Esophagus muscularis mucosa (tissue), 4 donors: Measurements from ENCODE around the gene ZNF587. TPM values are rescaled to one million over a fixed set of nuclear protein-coding genes. Genes with fewer than 3 reads are reported as not detected.
"Not testable (repeated sequence)": the region's sequence is repeated elsewhere in the genome, so short reads cannot be mapped to it uniquely, and the experiment has no call there.

Experiments
- DNase-seq: peaks from one replicate; pipeline ENCODE4 v3.0.0-alpha.2; 2017; ENCODE audit errors: extremely low spot score
- H3K27ac ChIP-seq, 4 donors: fragments of 200-600 bp; sonication (generic); replicated peaks in 1 of 4; 1 replicate in 3 of 4; 2 replicates in 1 of 4; pipeline ENCODE4 v1.5.1; 2016 to 2019; ENCODE audit warnings: mild to moderate bottlenecking in 1 of 4
- H3K27me3 ChIP-seq, 4 donors: fragments of 200-600 bp; sonication (generic); one replicate each; pipeline versions ENCODE4 v1.5.1 to v1.6.0; 2016 to 2019
- H3K36me3 ChIP-seq, 4 donors: fragments of 200-600 bp; sonication (generic); one replicate each; pipeline ENCODE4 v1.5.1; 2016 to 2019
- H3K4me1 ChIP-seq, 4 donors: fragments of 200-600 bp; sonication (generic); one replicate each; pipeline ENCODE4 v1.5.1; 2016 to 2019
- H3K4me3 ChIP-seq, 4 donors: fragments of 200-600 bp; sonication (generic); 1 replicate in 2 of 4; 2 replicates in 2 of 4; pipeline ENCODE4 v1.5.1; 2016 to 2019; ENCODE audit warnings: mild to moderate bottlenecking in 4 of 4, moderate library complexity in 1 of 4
- H3K9me3 ChIP-seq, 4 donors: fragments of 200-600 bp; sonication (generic); 1 replicate in 3 of 4; 2 replicates in 1 of 4; pipeline ENCODE4 v1.5.1; 2016 to 2019
- CTCF ChIP-seq, 3 experiments: fragments of 200-600 bp in 2 of 3; fragments of 450-650 bp in 1 of 3; sonication (generic) in 2 of 3; IDR thresholded peaks; one replicate each; pipeline ENCODE4 v1.5.1; 2017 to 2019; ENCODE audit warnings: antibody characterized with exemption in 3 of 3, mild to moderate bottlenecking in 2 of 3, moderate library complexity in 1 of 3
- EP300 ChIP-seq: sonication (generic); formaldehyde crosslinking; IDR thresholded peaks from one replicate; pipeline ENCODE4 v1.6.1; 2017; ENCODE audit warnings: antibody characterized with exemption
- POLR2A ChIP-seq: fragments of 450-650 bp; IDR thresholded peaks from one replicate; pipeline ENCODE4 v1.6.1; 2017; ENCODE audit warnings: antibody characterized with exemption, moderate library complexity, mild to moderate bottlenecking, low read depth
- POLR2AphosphoS5 ChIP-seq, 2 donors: sonication (generic); formaldehyde crosslinking; IDR thresholded peaks; one replicate each; pipeline ENCODE4 v1.6.1; 2017; ENCODE audit warnings: antibody characterized with exemption in 2 of 2
- WGBS: methylation state at CpG from one replicate; pipeline ENCODE4 v1.1.5; 2018; 5-methylcytosine and 5-hydroxymethylcytosine counted together
- intact Hi-C: fragments of 100-400 bp; cut with DNase I; formaldehyde crosslinking; loops from one replicate; pipeline ENCODE4 v1.15.1; 2023
- total RNA-seq, 4 donors: library from RNA; depleted of rRNA; stranded (reverse); fragments of >200 nt; gene quantifications; one replicate each; pipeline versions ENCODE4 v1.1.0 to v1.2.1, GENCODE V29; 2016

ZNF587 gene
- total RNA-seq, 4 donors from 2014 or later: 10.9 to 27.8 (median 19.8) TPM

GRCh38 chr19:57867868-57868492 lies 18.3 kb downstream of the ZNF587 start:
- 94% methylated on average over 7 of the region's 7 CpGs for WGBS
- no peaks in the 10 kb centered on the region for H3K4me1 ChIP-seq
- no peaks in the 10 kb centered on the region for H3K27me3 ChIP-seq
- intact Hi-C loops: no loop called here
- no peak for TF ChIP-seq CTCF (IDR thresholded peaks at IDR 0.05)
- no peak for TF ChIP-seq POLR2A
- no peak for TF ChIP-seq EP300
- no peak for TF ChIP-seq POLR2AphosphoS5 (IDR thresholded peaks at IDR 0.05)
- H3K9me3 ChIP-seq: peaks cover 0 to 85% (median 65%) of the 10 kb centered on the region in 4 donors
- no peak overlapping the region for H3K27ac ChIP-seq
- no peak for DNase-seq
- no peak overlapping the region for H3K4me3 ChIP-seq
- peaks cover 47 to 59% (median 55%) of the 10 kb centered on the region in 4 donors for H3K36me3 ChIP-seq

DNA sequence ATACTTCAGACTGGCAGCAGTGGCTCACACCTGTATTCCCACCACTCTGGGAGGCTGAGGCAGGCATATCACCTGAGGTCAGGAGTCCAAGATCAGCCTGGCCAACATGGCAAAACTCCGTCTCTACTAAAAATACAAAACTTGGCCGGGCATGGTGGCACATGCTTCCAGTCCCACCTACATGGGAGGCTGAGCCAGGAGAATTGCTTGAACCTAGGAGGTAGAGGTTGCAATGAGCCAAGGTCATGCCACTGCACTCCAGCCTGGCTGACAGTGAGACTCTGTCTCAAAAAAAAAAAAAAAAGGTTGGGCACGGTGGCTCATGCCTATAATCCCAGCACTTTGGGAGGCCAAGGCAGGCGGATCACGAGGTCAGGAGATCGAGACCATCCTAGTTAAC lies 20.0 kb downstream of the ZNF587 start:
- peaks cover 43 to 57% (median 50%) of the 10 kb centered on the region in 4 donors for H3K36me3 ChIP-seq
- H3K27ac ChIP-seq, H3K27me3 ChIP-seq, intact Hi-C loops, DNase-seq, H3K4me3 ChIP-seq, H3K4me1 ChIP-seq: not testable (repeated sequence)
- WGBS: 98% methylated on average over 6 of the region's 6 CpGs
- peaks cover 0 to 95% (median 74%) of the 10 kb centered on the region in 4 donors for H3K9me3 ChIP-seq

- Histone ChIP-seq H3K4me1 (no peaks in the 10 kb centered on the region), H3K9me3 (peaks cover 0 to 92% (median 76%) of the 10 kb centered on the region in 4 donors), H3K27me3 (no peaks in the 10 kb centered on the region), H3K4me3 (no peak overlapping the region), H3K36me3 (peaks cover 37 to 55% (median 45%) of the 10 kb centered on the region in 4 donors), H3K27ac (no peak overlapping the region)
- WGBS: 97% methylated on average over 2 of the region's 2 CpGs
- TF ChIP-seq EP300 (no peak), POLR2AphosphoS5 (IDR thresholded peaks at IDR 0.05) (no peak), POLR2A (no peak), CTCF (IDR thresholded peaks at IDR 0.05) (no peak)
- intact Hi-C loops: no loop called here
- no peak for DNase-seq
Observed at GRCh38 chr19:57870225-57870624, 20.6 kb downstream of the ZNF587 start.

- H3K36me3 ChIP-seq: peaks cover 17 to 49% (median 34%) of the 10 kb centered on the region in 4 donors
- H3K27me3 ChIP-seq: no peaks in the 10 kb centered on the region
- H3K27ac ChIP-seq: no peak overlapping the region
- no peak overlapping the region for H3K4me3 ChIP-seq
- no peaks in the 10 kb centered on the region for H3K4me1 ChIP-seq
- H3K9me3 ChIP-seq: peaks cover 0 to 87% (median 69%) of the 10 kb centered on the region in 4 donors
- TF ChIP-seq POLR2A (no peak), EP300 (no peak), POLR2AphosphoS5 (IDR thresholded peaks at IDR 0.05) (no peak), CTCF (IDR thresholded peaks at IDR 0.05) (no peak)
- DNase-seq: no peak
- intact Hi-C loops: no loop called here
Observed at GRCh38 chr19:57872450-57872849, 22.8 kb downstream of the ZNF587 start.

DNA sequence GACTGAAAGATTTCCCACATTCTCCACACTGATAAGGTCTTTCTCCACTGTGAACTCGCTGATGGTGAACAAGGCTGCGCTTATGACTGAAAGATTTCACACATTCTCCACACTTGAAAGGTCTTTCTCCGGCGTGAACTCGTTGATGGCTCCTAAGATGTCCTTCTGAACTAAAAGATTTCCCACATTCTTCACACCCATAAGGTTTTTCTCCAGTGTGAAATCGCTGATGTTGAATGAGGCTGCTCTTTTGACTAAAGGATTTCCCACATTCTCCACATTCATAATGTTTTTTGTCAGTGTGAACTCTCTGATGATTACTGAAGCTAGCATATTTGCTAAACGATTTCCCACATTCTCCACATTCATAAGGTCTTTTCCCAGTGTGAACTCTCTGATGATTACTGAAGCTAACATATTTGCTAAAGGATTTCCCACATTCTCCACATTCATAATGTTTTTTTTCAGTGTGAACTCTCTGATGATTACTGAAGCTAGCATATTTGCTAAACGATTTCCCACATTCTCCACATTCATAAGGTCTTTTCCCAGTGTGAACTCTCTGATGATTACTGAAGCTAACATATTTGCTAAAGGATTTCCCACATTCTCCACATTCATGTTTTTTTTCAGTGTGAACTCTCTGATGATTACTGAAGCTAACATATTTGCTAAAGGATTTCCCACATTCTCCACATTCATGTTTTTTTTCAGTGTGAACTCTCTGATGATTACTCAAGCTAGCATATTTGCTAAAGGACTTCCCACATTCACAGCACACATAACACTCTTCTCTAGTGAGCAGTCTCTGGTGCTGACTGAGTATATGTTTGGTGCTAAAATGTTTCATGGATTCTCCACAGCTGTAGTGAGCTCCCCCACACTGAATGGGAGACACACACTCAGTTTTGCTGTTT lies 24.5 kb downstream of the ZNF587 start:
- DNase-seq, H3K27ac ChIP-seq, H3K4me3 ChIP-seq, intact Hi-C loops, H3K4me1 ChIP-seq, H3K27me3 ChIP-seq: not testable (repeated sequence)
- WGBS: 92% methylated on average over 8 of the region's 8 CpGs
- peaks cover 0 to 73% (median 61%) of the 10 kb centered on the region in 4 donors for H3K9me3 ChIP-seq
- peaks cover 9 to 46% (median 24%) of the 10 kb centered on the region in 4 donors for H3K36me3 ChIP-seq
